C1 segment of cervical spinal cord (tissue), 14 donors: Measurements from ENCODE around the gene APOBEC3A.
"Not testable (repeated sequence)": the region's sequence is repeated elsewhere in the genome, so short reads cannot be mapped to it uniquely, and the experiment has no call there.

ENCODE experiments used
- DNase-seq, 14 donors: peaks; one replicate each; lab custom pipeline; 2025; lab: John Stamatoyannopoulos, UW

Gene APOBEC3A

GRCh38 chr22:38942702-38943101 lies 14.7 kb upstream of the APOBEC3A start:
- DNase-seq, result no peak

GRCh38 chr22:38943201-38943600 lies 14.2 kb upstream of the APOBEC3A start:
- peak in 1 of 14 donors; percentile 8 for DNase-seq

GRCh38 chr22:38943882-38944281 lies 13.5 kb upstream of the APOBEC3A start:
- no peak for DNase-seq

GRCh38 chr22:38944653-38945052 lies 12.8 kb upstream of the APOBEC3A start:
- no peak for DNase-seq

GRCh38 chr22:38945706-38946338 lies 11.6 kb upstream of the APOBEC3A start:
- not testable (repeated sequence) for DNase-seq

- no peak for DNase-seq
These were observed 10.6 kb upstream of the APOBEC3A start for GRCh38 chr22:38946771-38947170.

GRCh38 chr22:38947321-38948140 lies 9.9 kb upstream of the APOBEC3A start:
- DNase-seq, result no peak

GRCh38 chr22:38948181-38948940 lies 9.0 kb upstream of the APOBEC3A start:
- DNase-seq, result no peak

- DNase-seq, result no peak
These were observed 7.5 kb upstream of the APOBEC3A start for GRCh38 chr22:38949889-38950405.

GRCh38 chr22:38950527-38951295 lies 6.7 kb upstream of the APOBEC3A start:
- no peak for DNase-seq

GRCh38 chr22:38951734-38952133 lies 5.7 kb upstream of the APOBEC3A start:
- no peak for DNase-seq

- no peak for DNase-seq
These were observed 5.0 kb upstream of the APOBEC3A start for GRCh38 chr22:38952281-38952993.

GRCh38 chr22:38953091-38953490 lies 4.3 kb upstream of the APOBEC3A start:
- no peak for DNase-seq

- no peak for DNase-seq
These were observed 3.6 kb upstream of the APOBEC3A start for GRCh38 chr22:38953577-38954413.

- DNase-seq, result no peak
These were observed 2.9 kb upstream of the APOBEC3A start for GRCh38 chr22:38954414-38955043.

- DNase-seq, result no peak
These were observed 2.0 kb upstream of the APOBEC3A start for GRCh38 chr22:38955250-38955905.

- no peak for DNase-seq
These were observed 1.5 kb upstream of the APOBEC3A start for GRCh38 chr22:38955926-38956325.

GRCh38 chr22:38956551-38956950 lies 858 bp upstream of the APOBEC3A start:
- no peak for DNase-seq
